HG02759 (cell line): ENCODE measurements around the gene PRODH2.
"Not testable (repeated sequence)": the region's sequence is repeated elsewhere in the genome, so short reads cannot be mapped to it uniquely, and the experiment has no call there.

Experiments
- ATAC-seq: cut with Tn5 transposase; IDR thresholded peaks from one replicate; pipeline ENCODE4 v1.9.1; 2021; ENCODE audit warnings: mild to moderate bottlenecking, moderate library complexity; ENCODE audit not compliant: unreplicated experiment

Gene PRODH2

DNA sequence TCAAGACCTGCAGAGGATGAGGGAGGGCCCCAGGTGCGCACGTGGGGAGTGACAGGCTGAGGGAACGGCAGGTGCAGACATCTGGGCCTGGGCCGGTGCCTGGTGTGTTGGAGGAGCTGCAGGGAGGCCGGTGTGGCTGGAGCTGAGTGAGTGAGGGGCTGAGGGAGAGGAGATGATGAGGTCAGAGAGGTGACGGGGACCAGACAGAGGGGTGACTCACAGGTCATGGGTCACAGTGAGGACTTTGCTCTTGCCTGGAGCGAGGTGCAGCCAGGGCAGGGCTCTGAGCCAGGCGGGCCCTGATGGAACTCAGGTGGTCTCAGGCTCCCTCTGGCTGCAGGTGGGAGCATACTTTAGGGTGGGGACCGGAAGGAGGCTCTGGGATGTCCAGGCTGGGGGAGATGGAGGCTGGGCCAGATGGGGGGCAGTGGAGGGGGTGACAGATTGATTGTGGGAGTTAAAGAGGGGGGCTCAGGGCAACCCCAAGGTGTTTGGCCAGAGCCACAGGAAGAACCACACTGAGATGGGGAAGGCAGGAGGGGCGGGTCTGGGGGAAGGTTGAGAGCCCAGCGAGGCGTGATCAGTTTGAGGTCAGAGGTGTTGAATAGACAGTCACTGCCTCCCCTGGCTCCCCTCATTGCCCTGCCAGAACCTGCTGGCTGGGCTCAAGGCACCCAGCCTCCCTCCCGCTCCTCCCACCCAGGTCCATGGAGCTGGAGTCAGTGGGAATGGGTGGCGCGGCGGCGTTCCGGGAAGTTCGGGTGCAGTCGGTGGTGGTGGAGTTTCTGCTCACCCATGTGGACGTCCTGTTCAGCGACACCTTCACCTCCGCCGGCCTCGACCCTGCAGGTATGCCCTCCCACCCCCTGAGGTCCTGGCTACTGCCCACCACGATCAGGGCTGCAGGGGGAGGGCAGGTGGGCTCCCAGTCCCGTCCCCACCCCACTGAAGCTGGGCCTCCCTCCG, 28.9 kb downstream of the PRODH2 start:
- no peak for ATAC-seq

GRCh38 chr19:35782589-35782988, 30.1 kb downstream of the PRODH2 start:
- ATAC-seq: no peak

DNA sequence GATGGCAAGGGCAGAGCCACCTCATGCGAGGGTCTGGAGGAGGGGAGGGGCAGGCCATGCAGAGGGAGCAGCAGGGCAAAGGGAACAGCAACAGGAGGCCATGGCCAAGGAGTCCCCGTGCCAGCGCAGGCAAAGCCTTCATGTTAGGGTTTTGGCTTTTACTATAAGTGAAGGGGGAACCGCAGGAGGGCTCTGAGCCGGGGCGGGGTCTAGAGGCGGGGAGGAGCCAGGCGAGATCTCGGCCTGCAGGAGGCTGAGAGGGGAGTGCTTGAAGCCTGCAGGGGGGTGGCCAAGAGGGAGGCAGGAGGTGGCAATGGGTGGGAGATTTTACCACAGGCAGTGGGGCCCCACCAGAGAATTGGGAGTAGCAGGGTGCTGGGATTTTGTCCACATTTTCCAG, 31.0 kb downstream of the PRODH2 start:
- no peak for ATAC-seq

- no peak for ATAC-seq
Measured at GRCh38 chr19:35780717-35781116, 31.9 kb downstream of the PRODH2 start.

DNA sequence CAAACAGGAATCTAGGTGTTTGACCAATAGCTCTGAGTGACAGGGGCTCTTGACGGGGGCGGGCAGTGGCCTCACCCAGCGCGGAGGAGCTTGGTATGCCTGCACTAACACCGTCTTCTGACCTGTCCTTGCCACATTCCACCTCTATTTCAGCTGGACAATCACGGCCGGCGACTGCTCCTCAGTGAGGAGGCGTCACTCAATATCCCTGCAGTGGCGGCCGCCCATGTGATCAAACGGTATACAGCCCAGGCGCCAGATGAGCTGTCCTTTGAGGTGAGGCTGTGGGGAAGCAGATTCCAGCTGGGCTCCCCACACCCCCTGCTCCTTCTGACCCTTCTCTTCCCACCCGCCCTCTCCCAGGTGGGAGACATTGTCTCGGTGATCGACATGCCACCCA, 32.6 kb downstream of the PRODH2 start:
- no peak for ATAC-seq

GRCh38 chr19:35779033-35779432, 33.6 kb downstream of the PRODH2 start:
- no peak for ATAC-seq

DNA sequence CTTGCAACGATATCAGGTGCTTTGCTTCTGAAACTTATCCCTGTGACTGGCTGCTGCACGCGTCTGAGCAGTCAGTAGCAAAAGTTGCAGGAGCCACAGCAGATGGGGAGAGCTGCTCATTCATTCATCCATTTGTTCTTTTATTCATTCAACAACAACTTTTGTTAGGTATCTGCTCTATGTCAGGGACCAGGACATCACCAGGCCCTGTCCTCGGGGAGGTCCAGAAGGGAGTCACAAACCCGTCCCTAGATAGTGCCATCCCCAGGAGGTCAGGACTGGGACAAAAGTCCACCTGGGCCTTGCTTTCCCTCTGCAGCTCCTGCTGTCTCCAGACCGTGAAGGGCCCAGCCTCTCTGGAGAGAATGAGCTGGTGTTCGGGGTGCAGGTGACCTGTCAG, 34.7 kb downstream of the PRODH2 start:
- no peak for ATAC-seq

DNA sequence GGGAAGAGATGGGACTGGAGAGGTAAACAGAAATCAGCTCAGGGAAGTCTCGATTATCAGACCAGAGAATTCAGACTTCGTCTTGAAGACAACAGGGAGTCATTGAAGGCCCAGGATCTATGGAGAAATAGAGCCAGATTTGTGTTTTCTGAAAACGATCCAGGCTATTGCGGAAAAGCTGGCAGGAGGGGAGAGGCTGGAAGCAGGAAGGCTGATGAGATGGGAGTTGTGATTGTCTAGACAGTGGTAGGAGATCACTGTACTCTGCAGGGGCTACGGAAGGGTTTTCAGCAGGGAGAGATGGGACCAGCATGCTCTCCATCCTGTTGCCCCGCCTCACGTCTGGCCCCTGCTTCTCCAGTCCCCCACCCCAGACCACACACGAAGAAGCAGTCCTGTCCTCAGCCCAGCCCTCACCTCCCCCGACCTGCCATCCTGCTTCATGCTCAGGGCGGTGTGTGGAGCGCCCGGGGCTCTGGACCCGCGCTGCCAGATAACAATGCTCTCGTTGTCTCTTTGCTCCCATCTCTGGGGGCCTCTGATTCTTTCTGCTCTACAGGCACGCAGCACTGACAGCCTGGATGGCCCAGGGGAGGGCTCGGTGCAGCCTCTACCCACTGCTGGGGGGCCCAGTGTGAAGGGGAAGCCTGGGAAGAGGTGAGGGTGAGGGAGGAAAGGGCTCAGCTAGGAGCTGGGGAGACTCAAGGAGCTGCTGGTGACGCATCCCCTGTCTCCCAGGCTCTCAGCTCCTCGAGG, 35.4 kb downstream of the PRODH2 start:
- ATAC-seq: no peak

GRCh38 chr19:35776102-35776788, 36.4 kb downstream of the PRODH2 start:
- no peak for ATAC-seq

GRCh38 chr19:35775298-35776101, 37.1 kb downstream of the PRODH2 start, which contains the start of gene ARHGAP33:
Gene ARHGAP33 (plus strand): TSS chr19:35775564. CDS start chr19:35775659, 95 bp downstream.
- peak; percentile 95 for ATAC-seq

- no peak for ATAC-seq
Measured at GRCh38 chr19:35775046-35775297, 37.7 kb downstream of the PRODH2 start.

- no peak for ATAC-seq
Measured at GRCh38 chr19:35774274-35775045, 38.2 kb downstream of the PRODH2 start.

DNA sequence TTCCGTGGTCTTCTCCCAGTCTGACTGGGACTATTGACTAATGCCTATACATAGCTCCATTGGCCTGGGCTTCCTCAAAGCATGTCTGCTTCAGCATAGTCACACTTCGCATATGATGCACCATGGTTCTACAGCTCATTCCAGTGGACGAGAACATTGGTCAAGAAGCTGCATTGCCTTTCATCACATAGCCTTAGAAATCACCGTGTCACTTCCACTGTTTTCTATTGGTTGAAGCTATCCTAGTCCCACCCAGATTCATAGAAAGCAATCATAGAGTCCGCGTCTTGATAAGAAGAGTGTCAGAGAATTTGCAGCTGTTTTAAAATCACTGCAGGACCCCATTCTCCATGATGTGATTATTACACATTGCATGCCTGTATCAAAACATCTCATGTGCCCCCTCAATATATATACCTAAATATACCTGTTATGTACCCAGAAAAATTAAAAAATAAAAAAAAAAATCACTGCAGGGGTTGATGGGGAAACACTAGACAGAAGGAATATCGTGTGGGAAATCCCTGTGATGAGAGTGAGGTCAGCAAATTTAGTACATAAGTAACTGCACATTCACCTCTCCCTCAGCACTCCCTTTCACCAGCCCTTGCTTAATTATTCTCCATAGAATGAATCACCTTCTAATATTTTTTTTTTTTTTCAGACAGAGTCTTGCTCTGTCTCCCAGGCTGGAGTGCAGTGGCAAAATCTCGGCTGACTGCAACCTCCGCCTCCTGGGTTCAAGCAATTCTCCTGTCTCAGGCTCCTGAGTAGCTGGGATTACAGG, 39.4 kb downstream of the PRODH2 start:
- no peak for ATAC-seq

- ATAC-seq: not testable (repeated sequence)
Measured at GRCh38 chr19:35772362-35772761, 40.3 kb downstream of the PRODH2 start.

GRCh38 chr19:35768082-35768421, 44.6 kb downstream of the PRODH2 start:
- no peak for ATAC-seq

GRCh38 chr19:35767288-35768081, 45.2 kb downstream of the PRODH2 start:
- no peak for ATAC-seq

DNA sequence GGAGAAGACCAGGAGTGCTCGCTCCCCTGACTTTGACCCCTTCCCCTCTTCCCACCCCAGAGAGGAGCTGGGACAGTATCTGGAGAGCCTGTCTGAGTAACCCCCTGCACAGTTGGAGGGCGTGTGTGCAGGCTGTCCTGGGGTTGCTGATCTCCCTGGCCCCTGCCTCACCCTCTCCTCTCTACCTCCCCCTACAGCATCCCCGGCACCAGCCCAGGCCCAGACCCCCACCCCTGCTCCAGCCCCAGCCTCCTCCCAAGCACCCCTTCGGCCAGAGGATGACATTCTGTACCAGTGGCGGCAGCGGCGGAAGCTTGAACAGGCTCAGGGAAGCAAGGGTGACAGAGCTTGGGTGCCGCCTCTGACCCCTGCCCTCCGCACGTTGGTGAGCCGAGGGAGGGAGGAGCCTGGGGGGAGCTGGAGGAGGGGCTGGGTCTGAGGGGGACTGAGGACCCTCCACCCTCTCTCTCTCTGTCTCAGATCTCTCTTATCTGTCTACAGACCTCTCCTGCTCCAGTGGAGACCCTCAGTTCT, 46.0 kb downstream of the PRODH2 start:
- ATAC-seq: no peak
